ENCODE results near the gene PLEKHA8. TPM values are rescaled to one million over a fixed set of nuclear protein-coding genes. Genes with fewer than 3 reads are reported as not detected.

PLEKHA8 gene
- total and polyA plus RNA-seq, 10 of the 15 experiments (the other 5 are each of a cell fraction or from before 2014, with no cell fraction given), result 1.1 to 13.2 (median 5.7) TPM

DNA sequence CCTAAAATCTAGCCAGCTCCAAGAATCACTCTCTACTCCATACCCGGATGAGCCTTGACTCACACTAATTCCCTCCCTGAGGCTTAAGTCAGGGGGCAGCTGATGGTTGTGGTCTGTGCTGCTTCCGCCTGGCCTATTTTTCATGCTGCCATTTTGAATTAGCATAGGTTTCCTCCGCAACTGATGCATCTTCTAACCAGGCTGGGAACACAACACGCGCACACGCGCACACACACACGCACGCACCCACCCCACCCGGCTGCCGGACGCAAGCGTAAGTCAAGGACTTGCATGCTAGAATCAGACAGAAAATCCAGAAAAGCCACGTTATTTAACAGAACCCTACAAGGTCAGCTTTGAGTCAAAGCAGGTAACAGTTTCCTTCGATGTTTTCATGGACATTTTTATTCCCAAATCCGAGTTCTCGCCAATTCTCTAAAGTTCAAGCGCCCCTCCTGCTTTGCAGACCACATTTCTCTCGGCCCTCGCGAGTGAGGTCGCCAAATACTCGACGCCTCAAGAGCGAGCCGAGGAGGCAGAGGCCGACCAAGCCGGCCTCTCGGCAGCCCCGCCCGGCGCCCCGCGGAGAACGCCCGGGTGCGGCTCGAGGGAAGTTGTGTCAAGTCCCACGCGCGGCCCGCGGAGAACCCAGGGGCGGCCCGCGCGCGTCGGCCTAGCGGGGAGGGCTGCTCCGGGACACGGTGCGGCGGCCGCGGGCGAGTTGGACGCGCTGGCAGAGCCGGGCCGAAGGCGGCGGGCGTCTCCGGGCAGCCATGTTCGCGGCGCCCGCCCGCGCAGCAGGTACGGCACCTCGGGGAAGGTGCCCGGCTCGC lies 39.6 kb upstream of the PLEKHA8 start (continued):
- TF ChIP-seq, protein P1, sequence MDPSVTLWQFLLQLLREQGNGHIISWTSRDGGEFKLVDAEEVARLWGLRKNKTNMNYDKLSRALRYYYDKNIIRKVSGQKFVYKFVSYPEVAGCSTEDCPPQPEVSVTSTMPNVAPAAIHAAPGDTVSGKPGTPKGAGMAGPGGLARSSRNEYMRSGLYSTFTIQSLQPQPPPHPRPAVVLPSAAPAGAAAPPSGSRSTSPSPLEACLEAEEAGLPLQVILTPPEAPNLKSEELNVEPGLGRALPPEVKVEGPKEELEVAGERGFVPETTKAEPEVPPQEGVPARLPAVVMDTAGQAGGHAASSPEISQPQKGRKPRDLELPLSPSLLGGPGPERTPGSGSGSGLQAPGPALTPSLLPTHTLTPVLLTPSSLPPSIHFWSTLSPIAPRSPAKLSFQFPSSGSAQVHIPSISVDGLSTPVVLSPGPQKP (IDR thresholded peaks at IDR 0.05; ENCODE audit: low read depth, low read length), result peak; percentile 40; the same call in 1 of the 2 replicates
- TF ChIP-seq BHLHE40 (IDR thresholded peaks at IDR 0.05; ENCODE audit: borderline replicate concordance in 1 of 2, low read depth in 2 of 2, low read length in 1 of 2), result peak; percentile 41 to 67; a peak in 3 of 4 replicates
- TF ChIP-seq CHD1 (IDR thresholded peaks at IDR 0.05; ENCODE audit: low read depth, low read length), result no peak
- TF ChIP-seq SP1 (IDR thresholded peaks at IDR 0.05; ENCODE audit: low read depth, low read length), result no peak
- no peak for TF ChIP-seq ESRRA (IDR thresholded peaks at IDR 0.05; ENCODE audit: low read length)
- TF ChIP-seq, protein P2, sequence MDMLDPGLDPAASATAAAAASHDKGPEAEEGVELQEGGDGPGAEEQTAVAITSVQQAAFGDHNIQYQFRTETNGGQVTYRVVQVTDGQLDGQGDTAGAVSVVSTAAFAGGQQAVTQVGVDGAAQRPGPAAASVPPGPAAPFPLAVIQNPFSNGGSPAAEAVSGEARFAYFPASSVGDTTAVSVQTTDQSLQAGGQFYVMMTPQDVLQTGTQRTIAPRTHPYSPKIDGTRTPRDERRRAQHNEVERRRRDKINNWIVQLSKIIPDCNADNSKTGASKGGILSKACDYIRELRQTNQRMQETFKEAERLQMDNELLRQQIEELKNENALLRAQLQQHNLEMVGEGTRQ (IDR thresholded peaks at IDR 0.05; ENCODE audit: borderline replicate concordance, low read depth, low read length), result no peak; the same call in 1 of the 2 replicates
- 0 out of 2 replicates have a peak, but pooled peaks have one; percentile 1 for TF ChIP-seq GABPA (IDR thresholded peaks at IDR 0.05; ENCODE audit: low read depth)
- no peak for TF ChIP-seq SREBF2 (IDR thresholded peaks at IDR 0.05; ENCODE audit: low read length)
- no peak for TF ChIP-seq IRF3 (IDR thresholded peaks at IDR 0.05)
- no peak for TF ChIP-seq WRNIP1 (IDR thresholded peaks at IDR 0.05; ENCODE audit: borderline replicate concordance, low read depth, low read length)
- peak; percentile 61; the same call in 1 of the 2 replicates for TF ChIP-seq MXI1 (IDR thresholded peaks at IDR 0.05; ENCODE audit: low read depth, low read length)
- peak; percentile 63 for TF ChIP-seq POLR2A (IDR thresholded peaks at IDR 0.05; ENCODE audit: low read depth, low read length)
- TF ChIP-seq SMAD1 (IDR thresholded peaks at IDR 0.05; ENCODE audit: low read depth, partially characterized antibody), result peak; percentile 33
- peak; percentile 87 for TF ChIP-seq MLLT1 (IDR thresholded peaks at IDR 0.05)
- peak; percentile 68 for TF ChIP-seq TAF1 (IDR thresholded peaks at IDR 0.05; ENCODE audit: borderline replicate concordance, low read depth, low read length)
- no peak for TF ChIP-seq MYC (IDR thresholded peaks at IDR 0.05; ENCODE audit: insufficient read depth, insufficient read length, insufficient replicate concordance, low read length, severe bottlenecking)
- TF ChIP-seq POLR2AphosphoS5 (IDR thresholded peaks at IDR 0.05; ENCODE audit: low read length), result 0 out of 2 replicates have a peak, but pooled peaks have one; percentile 33
- TF ChIP-seq POLR2AphosphoS2 (IDR thresholded peaks at IDR 0.05; ENCODE audit: low read depth, low read length), result no peak; the same call in 1 of the 2 replicates
- peak; percentile 58; the same call in 1 of the 2 replicates for TF ChIP-seq HDGF (IDR thresholded peaks at IDR 0.05)
- peak; percentile 92 for TF ChIP-seq POU2F2 (IDR thresholded peaks at IDR 0.05; ENCODE audit: borderline replicate concordance, low read depth, low read length)
- peak in 1 of 2 experiments; percentile 44; a peak in 1 of 4 replicates for TF ChIP-seq ETV6 (conservative IDR thresholded peaks at IDR 0.05 in 1 of 2, IDR thresholded peaks at IDR 0.05 in 1 of 2; ENCODE audit: borderline replicate concordance in 1 of 2, low read depth in 1 of 2)
- no peak for TF ChIP-seq HDAC6 (IDR thresholded peaks at IDR 0.05; ENCODE audit: unreplicated experiment)
- TF ChIP-seq BCL11A (IDR thresholded peaks at IDR 0.05; ENCODE audit: low read depth, low read length), result peak; percentile 28; the same call in 1 of the 2 replicates
- TF ChIP-seq NR2F1 (conservative IDR thresholded peaks at IDR 0.05), result 0 out of 2 replicates have a peak, but pooled peaks have one; percentile 17
- TF ChIP-seq DPF2 (IDR thresholded peaks at IDR 0.05), result 0 out of 2 replicates have a peak, but pooled peaks have one; percentile 47
- no peak for TF ChIP-seq HDAC2 (IDR thresholded peaks at IDR 0.05)
- no peak for TF ChIP-seq SUZ12 (IDR thresholded peaks at IDR 0.05; ENCODE audit: unreplicated experiment)
